ENCODE measurements around the gene SCGB1D1.

The SCGB1D1 gene

DNA sequence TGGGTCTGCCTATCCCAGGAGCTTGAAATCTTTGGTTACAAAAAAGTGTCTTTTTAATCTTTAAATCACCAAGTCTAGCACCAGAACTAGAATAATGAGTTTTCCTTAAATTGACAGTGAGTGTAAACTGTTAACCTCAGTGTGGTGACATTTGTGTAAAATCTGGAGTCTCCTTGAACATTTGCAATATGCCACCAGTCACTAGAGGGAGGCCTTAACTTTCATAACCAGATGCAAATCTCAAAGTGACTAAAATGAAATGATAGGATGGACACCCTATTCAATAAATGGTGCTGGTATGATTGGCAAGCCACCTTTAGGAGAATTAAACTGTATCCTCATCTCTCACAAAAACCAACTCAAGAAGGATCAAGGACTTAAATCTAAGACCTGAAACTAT is 43.7 kb downstream of the SCGB1D1 start:
- no peak overlapping the region for H3K4me3 ChIP-seq (ENCODE audit: low read depth, low read length)
- TF ChIP-seq, protein P1, sequence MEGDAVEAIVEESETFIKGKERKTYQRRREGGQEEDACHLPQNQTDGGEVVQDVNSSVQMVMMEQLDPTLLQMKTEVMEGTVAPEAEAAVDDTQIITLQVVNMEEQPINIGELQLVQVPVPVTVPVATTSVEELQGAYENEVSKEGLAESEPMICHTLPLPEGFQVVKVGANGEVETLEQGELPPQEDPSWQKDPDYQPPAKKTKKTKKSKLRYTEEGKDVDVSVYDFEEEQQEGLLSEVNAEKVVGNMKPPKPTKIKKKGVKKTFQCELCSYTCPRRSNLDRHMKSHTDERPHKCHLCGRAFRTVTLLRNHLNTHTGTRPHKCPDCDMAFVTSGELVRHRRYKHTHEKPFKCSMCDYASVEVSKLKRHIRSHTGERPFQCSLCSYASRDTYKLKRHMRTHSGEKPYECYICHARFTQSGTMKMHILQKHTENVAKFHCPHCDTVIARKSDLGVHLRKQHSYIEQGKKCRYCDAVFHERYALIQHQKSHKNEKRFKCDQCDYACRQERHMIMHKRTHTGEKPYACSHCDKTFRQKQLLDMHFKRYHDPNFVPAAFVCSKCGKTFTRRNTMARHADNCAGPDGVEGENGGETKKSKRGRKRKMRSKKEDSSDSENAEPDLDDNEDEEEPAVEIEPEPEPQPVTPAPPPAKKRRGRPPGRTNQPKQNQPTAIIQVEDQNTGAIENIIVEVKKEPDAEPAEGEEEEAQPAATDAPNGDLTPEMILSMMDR (IDR thresholded peaks at IDR 0.05; ENCODE audit: low read depth, low read length): no peak

GRCh38 chr11:62236187-62236586 is 46.2 kb downstream of the SCGB1D1 start:
- TF ChIP-seq, protein P1 (IDR thresholded peaks at IDR 0.05; ENCODE audit: low read depth, low read length): no peak
- no peak overlapping the region for H3K4me3 ChIP-seq (ENCODE audit: low read depth, low read length)

- no peak overlapping the region for H3K4me3 ChIP-seq (ENCODE audit: low read depth, low read length)
- TF ChIP-seq, protein P1 (IDR thresholded peaks at IDR 0.05; ENCODE audit: low read depth, low read length): 0 out of 2 replicates have a peak, but pooled peaks have one; percentile 1
Measured at GRCh38 chr11:62237499-62237898, 47.5 kb downstream of the SCGB1D1 start.

DNA sequence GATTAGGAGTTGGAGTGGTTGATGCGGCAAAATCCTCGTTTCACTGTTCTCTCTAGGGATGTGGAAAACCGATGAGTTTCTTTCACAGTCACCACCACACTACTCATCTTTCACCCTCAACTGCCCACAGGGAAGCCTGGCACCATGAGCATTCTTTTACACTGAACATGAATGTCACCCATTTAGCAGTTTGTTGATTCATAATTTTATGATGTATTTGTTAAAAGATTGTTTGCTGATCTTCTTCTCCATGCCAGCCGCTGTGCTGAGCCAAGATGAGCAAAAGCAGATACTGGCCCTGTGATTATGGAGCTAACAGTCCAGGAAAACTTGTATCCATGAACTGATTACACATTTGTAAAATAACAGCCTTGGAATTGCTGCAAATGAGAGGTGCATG is 48.1 kb downstream of the SCGB1D1 start:
- TF ChIP-seq, protein P1 (IDR thresholded peaks at IDR 0.05; ENCODE audit: low read depth, low read length): no peak
- no peak overlapping the region for H3K4me3 ChIP-seq (ENCODE audit: low read depth, low read length)

DNA sequence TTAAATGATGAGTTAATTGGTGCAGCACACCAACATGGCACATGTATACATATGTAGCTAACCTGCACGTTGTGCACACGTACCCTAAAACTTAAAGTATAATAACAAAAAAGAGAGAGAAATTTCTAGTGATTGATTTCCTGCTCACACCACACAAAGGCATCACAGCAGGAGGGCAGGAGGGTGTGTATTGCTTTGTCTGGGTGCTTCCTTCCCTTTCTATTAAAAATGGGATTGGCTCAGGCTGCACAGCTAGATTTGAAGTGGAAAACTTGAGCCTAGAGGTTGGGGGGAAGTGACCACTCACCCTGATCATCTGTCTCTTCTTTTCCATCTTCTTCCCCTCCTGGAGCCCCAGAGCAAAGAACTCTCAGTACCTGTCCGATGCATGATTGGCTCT is 51.1 kb downstream of the SCGB1D1 start:
- H3K4me3 ChIP-seq (ENCODE audit: low read depth, low read length): no peak overlapping the region
- TF ChIP-seq, protein P1 (IDR thresholded peaks at IDR 0.05; ENCODE audit: low read depth, low read length): no peak

DNA sequence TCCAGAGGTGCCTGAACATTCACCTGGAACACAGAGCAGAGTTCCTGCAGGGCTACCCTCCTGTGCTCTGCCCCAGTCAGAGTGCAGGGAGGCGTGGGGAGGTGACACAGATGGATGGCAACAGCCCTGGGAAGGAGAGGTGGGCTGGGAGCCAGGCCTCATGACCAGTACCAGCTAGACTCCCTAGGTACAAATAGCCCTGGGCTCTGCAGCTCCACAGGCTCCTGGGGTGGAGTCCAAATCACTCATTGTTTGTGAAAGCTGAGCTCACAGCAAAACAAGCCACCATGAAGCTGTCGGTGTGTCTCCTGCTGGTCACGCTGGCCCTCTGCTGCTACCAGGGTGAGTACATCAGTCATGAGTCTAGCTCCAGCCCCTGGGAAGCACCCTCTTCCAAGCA is 52.0 kb downstream of the SCGB1D1 start, which contains the start of gene SCGB1D2:
Gene SCGB1D2 (plus strand): TSS at position 219 of the 400 bp plus-strand sequence. CDS start 69 bp downstream, at position 288.
- TF ChIP-seq, protein P1 (IDR thresholded peaks at IDR 0.05; ENCODE audit: low read depth, low read length): no peak
- H3K4me3 ChIP-seq (ENCODE audit: low read depth, low read length): no peak within 1 kb of the TSS
